Raji (cell line): ENCODE data around the gene OSBPL2.

ENCODE experiments used
- POLR2A ChIP-seq: IDR thresholded peaks from 2 replicates; pipeline ENCODE4 v1.6.1; 2011; ENCODE audit warnings: low read depth, low read length, control low read depth; ENCODE audit not compliant: insufficient read depth

Gene OSBPL2

DNA sequence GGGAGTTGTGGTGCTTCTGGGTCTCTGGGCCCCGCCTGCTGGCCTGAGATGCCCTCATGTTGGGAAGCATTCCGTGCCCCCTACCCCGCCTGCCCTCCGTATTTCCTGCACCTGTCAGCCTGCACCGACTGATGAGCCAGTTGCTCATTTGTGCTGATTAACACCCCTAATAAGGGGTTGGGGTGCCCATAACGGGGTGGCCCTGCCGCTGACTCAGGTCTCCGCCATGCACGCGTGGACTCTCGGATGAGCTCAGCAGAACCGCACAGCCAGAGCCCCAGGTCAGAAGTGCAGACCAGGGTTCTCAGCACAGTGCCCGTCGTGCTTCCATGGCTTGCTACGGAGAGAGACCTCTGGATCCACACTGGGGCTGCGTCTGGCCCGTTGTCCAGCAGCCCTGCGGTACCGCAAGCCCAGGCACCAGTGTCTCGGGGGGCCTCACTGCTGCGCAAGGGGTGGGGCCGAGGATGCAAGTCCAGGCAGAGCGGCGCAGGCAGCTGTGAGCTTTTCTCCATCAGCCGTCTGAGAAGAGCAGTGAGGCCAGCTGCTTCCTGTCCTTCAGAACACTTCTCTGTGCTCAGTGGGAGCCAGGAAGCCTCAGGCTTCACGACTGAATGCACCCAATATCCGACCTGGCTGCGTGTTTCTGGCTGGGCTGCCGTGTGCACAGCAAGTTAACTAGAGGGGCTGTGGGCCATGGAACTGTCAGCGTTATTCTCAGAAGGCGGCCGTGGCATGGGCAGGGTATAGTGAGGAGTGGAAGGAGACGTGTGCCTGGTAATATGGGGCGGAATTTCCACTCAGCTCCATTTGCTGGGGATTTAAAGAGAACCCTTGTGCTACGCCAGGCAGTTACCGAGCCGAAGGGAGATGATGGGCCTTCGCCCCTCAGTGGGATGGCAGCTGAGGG is 36.9 kb upstream of the OSBPL2 start:
- no peak for TF ChIP-seq POLR2A

- TF ChIP-seq POLR2A: no peak
Measured at GRCh38 chr20:62202083-62202395, 36.3 kb upstream of the OSBPL2 start.

DNA sequence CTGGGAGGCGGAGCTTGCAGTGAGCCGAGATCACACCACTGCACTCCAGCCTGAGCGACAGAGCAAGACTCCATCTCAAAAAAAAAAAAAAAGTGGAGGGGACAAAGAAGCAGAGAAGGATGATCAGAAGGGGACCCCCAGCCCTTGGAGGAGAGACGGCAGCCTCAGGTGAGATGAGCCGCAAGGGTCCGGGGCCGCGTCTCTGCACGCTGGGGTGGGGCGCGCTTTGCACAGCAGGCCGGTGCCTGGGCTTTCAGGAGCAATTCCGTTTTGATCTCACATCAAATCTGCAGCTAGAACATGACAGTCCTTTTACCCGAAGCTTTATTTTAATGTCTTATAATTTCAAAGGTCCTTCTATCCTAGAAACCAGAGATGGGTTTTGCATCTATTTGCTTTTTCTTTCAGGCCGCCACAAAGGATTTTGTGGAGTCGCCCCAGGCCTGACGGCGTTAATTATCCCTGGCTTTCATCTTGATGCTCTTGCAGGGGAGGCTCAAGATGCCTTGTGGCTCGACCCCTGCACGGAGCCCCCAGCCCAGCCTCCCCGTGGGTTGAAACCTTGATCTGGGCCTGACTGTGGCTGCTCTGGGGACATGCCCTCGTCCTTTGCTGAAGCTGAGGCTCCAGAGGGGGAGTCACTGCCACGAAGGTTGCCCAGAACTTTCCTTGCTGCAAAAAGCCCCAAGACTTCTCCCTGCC is 35.5 kb upstream of the OSBPL2 start:
- no peak for TF ChIP-seq POLR2A

- no peak for TF ChIP-seq POLR2A
Measured at GRCh38 chr20:62203378-62204030, 34.8 kb upstream of the OSBPL2 start.

DNA sequence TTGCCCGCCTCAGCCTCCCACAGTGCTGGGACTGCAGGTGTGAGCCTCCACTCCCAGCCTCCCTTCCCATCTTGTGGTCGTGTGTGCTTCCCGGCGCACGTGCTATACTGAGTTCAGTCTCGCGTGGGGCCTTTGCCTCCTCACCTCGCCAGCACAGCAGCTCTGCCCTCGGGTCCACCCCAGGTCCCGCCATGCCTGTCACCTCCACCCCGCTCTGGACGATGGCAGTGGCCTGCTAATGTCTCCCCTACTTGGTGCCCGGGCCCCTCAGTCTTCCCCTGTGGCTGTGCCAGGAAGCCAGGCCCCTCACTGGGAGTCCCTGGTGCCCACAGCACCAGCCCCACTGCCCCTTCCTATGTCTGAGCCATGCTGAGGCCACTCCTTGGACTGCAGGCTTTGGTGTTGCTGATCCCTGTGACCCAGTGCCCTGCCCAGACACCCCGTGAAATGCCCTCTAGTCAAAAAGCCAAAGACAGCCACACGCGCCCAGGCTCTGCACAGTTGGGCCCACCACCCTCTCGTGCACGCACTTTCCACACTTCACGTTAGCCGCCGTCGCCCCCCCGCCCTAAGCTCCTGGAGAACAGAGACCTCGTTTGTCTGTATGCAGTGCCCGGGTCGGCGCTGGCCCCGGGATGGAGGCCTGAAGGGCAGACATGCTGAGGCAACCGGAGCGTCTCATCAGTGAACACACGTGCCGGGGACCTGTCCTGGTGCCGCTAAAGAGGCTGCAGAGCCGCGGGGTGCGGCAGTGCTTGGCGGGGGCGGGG is 32.5 kb upstream of the OSBPL2 start:
- TF ChIP-seq POLR2A: no peak

DNA sequence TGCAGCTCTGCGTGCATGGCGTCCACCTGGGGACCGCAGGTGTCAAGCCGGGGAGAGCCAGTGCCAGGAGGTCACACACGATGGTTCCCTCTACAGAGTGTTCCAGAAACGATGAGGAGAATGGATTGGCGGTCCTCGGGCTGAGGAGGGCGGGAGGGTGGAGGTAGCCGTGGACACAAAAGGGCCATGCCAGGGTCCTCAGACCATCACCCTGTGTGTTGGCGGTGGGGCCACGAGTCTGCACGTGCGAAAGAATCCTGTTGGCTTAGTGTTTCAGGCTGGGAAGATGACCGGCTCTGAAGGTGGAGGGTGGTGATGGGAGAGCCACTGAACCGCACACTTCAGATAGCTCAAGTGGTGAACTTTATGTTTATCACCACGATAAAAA is 31.9 kb upstream of the OSBPL2 start:
- TF ChIP-seq POLR2A: no peak

DNA sequence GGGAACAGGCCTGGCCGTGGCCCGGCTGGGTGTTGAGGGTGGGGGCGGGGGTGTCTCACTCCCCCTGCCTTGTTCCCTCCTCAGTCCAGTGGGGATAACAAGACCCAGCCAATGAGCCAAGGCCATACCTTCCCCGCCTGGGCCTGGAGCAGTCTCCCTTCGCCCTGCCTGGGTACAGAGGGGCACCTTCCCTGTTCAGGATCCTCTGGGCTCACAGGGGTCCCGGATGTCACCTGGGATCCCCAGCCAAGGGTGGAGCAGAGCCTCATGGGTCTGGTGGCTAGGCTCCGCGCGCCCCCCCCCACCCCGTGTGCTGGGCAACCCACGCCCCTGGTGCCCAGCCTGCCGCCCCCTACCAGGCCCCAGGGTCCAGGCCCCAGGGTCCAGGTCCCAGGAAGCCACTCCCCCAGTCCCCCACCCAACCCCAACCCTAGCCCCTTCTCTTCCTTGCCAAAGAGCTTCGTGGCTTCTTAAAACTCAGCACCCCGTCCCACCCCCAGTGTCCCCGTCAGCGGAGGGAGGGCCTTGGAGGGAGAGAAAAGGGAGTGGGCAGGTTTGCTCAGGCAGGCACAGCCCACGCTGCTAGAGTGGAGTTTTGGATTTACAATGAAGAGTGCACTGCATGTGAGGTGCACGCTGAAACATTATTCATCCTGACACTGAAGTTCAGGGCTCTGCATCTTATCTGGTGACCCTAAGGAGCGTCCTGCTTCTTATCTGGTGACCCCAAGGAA is 30.1 kb upstream of the OSBPL2 start:
- TF ChIP-seq POLR2A: no peak

GRCh38 chr20:62208795-62209755 is 29.2 kb upstream of the OSBPL2 start:
- no peak for TF ChIP-seq POLR2A

- no peak for TF ChIP-seq POLR2A
Measured at GRCh38 chr20:62209850-62210495, 28.3 kb upstream of the OSBPL2 start.

DNA sequence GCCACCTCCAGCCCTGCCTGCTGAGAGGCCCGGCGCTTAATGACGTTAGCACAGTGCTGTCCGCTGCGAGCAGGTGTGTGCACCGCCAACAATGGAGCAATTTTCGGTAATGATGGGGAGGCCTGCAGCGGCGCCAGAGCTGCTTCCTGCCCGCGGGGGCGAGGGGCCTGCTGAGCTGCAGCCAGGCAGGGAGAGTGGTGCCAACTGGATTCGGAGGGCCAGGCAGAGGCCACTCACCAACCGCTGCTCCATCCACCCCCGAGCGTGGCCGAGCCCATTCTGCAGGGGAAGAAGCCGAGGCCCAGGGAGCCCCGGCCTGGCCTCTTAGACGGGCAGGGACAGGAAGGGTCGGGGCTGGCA is 27.8 kb upstream of the OSBPL2 start:
- TF ChIP-seq POLR2A: no peak

DNA sequence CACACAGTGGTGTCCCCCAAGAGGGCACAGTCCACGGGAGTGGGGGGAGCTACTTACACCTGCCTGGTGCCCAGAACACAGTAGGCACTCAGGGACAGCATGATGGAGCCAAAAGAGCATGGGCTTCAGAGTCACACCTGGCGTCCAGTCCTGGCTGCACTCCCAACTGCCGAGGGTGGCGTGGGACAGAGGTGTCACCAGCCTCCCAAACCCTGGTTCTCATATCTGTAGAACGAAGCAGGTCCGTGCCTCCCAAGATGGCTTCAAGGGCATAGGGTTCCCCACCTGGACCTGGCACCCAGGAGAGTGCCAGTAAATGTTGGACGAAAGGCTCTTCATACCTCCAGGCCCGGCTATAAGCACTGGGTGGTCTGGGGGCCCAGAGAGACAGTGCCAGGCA is 27.1 kb upstream of the OSBPL2 start:
- TF ChIP-seq POLR2A: no peak

GRCh38 chr20:62211769-62212288 is 26.5 kb upstream of the OSBPL2 start:
- no peak for TF ChIP-seq POLR2A

DNA sequence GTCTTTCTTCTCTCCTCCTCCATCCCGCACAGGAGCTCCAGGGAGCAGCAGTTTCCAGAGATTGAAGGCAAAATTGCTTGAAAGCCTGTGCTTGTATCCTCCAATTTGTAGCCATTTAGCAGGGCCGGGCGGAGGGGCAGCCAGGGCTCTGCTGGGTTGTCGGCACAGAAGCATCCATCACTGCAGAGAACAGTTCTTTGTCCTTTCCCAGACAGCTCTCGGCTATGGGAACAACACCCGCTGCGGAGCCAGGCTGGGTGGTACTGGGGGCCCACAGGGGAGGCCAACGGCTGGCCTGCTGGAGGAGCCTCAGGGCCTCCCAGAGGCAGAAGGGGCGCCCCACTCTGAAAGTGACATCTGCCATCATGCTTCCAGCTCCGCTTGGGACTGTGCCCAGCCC is 26.0 kb upstream of the OSBPL2 start:
- no peak for TF ChIP-seq POLR2A
